HG02763 (cell line): ENCODE results near the gene HMBS.
A peak's percentile ranks its signal among the peaks of the same experiment; 100 is the strongest.
"Not testable (repeated sequence)": the region's sequence is repeated elsewhere in the genome, so short reads cannot be mapped to it uniquely, and the experiment has no call there.

Source experiments
- ATAC-seq: cut with Tn5 transposase; IDR thresholded peaks from one replicate; pipeline ENCODE4 v1.9.1; 2021; ENCODE audit warnings: mild to moderate bottlenecking, moderate library complexity; ENCODE audit not compliant: unreplicated experiment

Gene HMBS

DNA sequence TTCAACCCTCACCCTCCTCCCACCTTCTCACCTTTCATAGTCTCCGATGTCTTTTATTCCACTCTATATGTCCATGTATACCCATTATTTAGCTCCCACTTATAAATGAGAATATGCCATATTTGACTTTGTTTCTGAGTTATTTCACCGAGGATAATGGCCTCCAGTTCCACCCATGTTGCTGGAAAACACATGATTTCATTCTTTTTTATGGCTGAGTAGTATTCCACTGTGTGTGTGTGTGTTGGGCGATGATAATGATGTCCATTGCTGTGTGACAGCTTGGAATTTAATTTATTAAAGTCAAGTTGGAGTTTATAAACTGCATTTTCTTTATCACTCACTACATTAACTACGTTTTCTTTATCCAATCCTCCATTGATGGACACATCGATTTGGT, 33.5 kb downstream of the HMBS start:
- no peak for ATAC-seq

DNA sequence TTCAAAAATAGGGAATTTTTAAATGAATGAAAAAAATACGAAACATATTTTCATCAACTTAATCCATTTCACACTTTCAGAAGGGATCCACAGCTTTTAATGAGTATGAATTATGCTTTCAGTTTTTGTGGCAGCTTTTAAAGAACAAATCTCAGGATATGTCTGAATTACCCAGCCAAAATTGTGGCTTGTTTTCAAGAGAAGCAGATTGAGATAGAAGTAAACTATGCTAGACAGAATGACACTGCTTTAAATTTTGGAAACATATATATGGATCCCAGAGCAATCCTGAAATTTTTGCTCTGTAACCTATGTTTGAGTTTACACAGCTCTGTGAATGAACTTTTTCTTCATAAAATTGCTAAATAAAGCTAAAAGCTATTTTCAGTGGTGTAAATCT, 34.3 kb downstream of the HMBS start:
- no peak for ATAC-seq

DNA sequence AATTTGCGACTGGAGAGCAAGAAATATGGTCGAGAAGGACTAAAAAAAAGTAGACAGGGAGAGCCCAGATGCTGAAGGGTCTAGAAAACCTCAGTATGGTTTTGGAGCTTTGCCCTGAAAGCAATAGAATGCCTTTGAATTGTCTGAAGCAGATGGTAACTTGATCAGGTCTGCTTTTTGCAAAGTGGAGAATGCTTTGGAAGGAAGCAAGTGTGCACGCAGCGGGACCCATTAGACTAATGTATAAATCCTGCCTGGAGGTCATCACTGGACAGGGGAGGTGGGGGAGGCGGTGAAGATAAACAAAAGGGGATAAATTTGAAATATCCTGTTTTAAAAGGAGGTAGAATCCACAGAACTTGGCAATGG, 35.9 kb downstream of the HMBS start:
- ATAC-seq = no peak

DNA sequence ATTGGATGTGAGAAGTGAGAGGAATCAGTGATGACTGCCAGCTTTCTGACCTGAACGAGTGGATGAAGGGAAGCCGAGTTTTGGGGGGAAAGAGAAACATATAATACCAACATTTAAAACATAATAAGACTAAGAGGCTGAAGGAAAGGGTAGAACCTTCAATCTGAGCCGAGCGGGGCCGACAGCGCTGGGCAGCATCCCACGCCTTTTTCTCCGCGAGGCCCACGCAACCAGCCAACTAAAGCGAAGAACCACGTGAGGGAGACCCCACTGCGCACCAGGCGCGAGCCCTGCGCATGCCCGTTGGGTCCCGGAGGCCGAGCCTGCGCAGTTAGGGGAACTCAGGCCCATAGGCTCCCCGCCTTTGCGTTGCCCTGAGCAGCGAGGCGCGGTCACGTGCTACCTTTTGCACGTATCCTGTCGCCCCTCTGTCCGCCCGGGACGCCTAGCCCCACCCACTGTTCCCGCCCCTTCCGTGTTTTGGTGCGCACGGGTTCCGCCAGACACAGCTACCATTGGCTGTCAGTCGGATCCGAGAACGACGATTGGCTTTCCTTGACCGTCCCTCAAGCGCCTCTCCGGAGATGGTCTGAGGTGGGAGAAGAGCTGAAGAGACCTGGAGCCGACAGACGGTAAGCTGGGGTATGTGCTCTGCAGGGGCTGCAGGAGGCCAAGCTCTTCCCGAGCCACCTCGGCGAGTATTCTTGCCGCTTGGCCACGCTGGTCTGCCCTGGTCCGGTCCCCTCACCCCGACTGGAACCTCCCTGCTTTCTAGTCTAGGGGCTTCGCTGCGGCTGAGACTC, 36.5 kb downstream of the HMBS start, which contains the start of gene HINFP:
Gene HINFP, plus strand, starts transcription at position 573 of the 803 bp plus-strand sequence. CDS start 5,365 bp downstream, outside the sequence.
- ATAC-seq = peak; percentile 95

DNA sequence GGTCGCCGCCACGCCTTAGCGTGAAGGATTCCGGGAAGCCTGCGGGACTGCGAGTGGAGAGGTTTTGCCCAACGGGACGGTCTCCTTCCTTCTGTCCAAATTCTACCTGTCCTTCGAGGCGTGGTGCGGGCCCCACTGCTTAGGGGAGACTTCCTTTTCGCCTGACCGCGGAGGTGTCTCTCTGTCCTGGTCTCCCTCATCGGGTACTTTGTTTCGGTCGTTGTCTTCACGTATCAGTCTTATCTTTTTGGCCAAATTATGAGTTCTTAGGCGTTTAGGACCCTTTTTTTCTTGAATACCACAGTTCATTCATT, 37.1 kb downstream of the HMBS start:
- ATAC-seq = no peak

DNA sequence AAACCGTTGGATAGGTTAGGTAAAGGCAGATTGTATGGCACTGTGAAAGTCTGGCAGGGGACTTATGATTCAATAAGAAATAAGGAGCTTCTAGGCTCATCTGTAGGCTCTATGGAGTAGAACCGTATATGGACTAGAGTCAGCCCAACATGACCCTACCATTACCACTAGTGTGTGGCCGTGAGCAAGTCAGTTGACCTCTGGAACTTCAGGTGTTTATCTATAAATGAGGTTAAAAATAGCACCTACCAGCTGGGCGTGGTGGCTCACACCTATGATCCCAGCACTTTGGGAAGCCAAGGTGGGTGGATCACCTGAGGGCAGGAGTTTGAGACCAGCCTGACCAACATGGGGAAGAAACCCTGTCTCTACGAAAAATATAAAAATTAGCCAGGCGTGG, 41.1 kb downstream of the HMBS start:
- no peak for ATAC-seq

DNA sequence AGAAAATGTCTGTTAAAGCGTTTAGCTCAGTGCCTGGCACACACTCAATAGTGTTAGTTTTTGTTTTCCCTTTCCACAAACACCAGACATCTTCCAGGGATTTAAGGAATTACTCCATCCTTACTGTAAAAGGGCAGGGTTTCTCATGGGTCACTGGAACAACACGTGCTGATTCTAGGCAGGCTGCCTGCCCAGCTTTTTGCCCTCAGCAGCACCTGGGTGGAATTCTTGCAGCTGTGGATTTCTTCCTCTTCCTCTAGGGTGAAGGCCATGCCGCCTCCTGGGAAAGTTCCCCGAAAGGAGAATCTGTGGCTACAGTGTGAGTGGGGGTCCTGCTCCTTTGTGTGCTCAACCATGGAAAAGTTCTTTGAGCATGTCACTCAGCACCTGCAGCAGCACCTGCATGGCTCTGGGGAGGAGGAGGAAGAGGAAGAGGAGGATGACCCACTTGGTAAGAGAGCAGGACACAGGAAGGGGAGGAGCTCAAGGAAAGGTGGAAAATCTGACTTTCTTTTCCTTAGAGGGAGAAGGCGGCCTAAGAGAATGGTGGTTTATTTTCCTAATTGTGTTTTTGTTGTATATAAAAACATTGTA, 42.1 kb downstream of the HMBS start:
- no peak for ATAC-seq

DNA sequence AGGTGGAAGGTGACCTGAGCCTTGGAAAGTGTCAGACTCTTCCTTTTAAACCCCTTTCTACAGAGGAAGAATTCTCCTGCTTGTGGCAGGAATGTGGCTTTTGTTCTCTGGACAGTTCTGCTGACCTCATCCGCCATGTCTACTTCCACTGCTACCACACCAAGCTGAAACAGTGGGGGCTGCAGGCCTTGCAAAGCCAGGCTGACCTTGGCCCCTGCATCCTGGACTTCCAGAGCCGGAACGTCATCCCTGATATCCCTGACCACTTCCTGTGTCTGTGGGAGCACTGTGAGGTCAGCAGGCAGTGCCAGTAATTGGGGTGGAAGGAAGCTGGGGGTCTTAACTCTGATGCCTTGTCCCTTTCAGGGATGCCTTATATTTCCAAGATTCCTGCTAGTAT, 46.0 kb downstream of the HMBS start:
- ATAC-seq = no peak

DNA sequence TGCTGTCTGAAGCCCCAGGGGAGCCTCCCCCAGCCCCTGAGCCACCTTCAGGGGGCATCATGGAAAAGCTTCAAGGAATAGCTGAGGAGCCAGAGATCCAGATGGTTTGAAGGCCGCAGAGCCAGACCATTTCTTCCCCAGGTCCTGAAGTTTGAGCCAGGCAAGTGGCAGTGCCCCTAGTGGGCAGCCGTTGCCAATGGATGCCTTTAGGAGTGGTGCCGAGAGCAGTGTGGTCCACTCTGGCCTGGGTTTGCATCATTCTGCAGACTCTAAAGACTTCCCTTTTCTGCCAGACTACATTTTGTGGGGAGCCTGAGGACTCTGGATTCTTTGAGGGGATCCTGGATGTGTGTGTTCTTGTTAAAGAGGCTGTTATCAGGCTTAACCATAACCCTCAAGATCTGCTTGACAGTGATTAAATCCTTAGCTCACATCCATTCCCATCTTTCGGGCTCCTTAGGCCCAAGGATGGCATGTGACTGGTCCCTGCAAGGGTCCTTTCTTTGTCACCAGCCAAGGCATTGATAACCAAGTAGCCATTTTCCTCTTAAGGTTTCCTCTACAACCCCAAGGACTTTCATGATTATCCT, 49.8 kb downstream of the HMBS start:
- no peak for ATAC-seq

DNA sequence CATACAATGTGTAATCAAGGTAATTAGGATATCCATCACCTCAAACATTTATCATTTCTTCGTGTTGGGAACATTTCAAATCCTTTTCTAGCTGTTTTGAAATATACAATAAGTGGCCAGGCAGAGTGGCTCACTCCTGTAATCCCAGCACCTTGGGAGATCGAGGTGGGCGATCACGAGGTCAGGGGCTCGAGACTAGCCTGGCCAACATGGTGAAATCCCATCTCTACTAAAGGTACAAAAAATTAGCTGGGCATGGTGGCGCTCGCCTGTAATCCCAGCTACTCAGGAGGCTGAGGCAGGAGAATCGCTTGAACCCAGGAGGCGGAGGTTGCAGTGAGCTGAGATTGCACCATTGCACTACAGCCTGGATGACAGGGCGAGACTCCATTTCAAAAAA, 54.6 kb downstream of the HMBS start:
- not testable (repeated sequence) for ATAC-seq
